HG02870 (cell line): ENCODE data around the gene GNPTAB.

Source experiments
- ATAC-seq: cut with Tn5 transposase; IDR thresholded peaks from one replicate; pipeline ENCODE4 v1.9.1; 2021; ENCODE audit warnings: mild to moderate bottlenecking, moderate library complexity; ENCODE audit not compliant: unreplicated experiment

The GNPTAB gene

GRCh38 chr12:101809208-101809607 is 21.6 kb downstream of the GNPTAB start:
- no peak for ATAC-seq

DNA sequence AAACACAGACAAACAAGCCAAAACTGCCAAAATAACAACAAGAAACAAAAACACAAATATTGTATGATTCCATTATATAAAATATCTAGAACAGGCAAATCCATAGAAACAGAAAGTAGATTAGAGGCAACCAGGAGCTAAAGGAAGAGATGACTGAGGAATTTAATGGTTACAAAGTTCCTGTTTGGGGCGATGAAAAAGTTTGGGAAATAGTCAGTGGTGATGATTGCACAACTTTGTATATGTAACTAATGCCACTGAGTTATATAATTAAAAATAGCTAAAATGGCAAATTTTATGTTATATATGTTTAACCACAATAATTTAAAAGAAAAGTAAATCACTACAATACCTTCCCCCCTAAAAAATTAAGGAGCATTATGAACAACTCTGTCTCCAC is 24.5 kb downstream of the GNPTAB start:
- ATAC-seq: no peak

DNA sequence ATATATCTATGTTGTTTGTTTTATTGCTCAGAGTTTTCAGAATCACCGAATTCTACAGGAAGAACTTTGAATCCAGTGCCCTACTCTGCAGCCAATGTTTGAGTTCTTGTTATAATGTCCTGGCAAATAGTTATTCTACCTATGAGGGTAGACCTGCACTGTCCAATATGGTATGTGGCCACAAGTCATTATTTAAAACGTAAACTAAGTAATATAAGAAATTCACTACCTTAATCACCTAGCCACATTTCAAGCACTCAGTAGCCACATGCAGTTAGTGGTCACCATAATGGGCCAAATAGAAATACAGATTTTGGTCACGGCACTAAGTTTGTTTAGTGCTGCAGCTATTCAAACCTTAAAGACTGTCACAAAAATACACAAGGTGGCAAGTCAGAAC is 26.4 kb downstream of the GNPTAB start:
- ATAC-seq: no peak

DNA sequence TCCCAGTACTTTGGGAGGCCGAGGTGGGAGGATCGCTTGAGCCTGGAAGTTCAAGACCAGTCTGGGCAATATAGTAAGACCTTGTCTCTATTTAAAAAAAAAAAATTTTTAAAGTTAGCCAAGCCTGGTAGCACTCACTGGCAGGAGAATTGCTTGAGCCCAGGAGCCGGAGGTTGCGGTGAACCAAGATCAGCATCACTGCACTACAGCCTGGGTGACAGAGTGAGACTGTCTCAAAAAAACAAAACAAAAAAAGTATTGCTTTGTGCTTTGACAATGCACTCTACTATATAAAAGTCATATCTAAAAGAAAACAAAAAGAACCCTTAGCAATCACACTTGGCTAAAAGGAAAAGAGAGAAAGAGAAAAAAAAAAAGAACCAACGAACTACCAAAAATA is 26.8 kb downstream of the GNPTAB start:
- ATAC-seq: no peak

DNA sequence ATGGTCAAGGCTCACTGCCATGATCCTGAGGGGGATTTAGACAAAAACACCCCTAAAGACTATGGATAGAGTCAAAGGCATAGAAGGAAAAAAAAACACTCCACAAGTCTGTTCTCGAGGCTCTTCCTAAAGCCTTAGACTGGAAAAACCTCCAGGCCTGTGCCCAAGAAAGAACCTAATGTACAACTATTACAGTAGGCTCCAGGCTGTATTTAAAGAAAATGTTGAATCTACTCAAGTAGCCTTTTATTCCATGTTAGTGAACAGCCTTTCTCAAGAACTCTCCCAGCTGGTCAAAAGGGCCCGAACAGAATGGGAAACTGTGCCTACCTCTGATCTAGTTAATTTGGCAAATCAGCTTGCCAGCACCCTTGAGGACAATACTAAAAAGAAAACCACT is 28.3 kb downstream of the GNPTAB start:
- ATAC-seq: no peak

GRCh38 chr12:101799774-101800173 is 31.0 kb downstream of the GNPTAB start:
- no peak for ATAC-seq

DNA sequence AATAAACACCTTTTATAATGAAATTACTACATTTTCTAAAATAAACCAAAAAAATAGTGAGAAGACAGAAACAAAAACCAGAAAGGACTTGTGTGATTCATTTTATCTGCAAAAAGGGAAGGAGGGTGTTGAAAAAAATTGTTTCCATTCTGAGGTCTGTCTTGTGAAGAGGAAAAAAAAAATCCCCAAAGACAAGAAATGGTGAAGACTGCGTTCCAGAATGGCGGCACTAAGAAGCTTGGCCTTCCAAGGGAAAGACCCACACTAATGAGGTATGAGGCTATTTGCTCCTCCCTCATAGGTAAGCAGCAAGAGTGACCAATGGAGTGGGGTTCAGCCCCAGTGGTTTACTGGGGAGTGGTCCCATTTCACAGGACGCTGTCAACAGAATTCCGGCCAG is 35.0 kb downstream of the GNPTAB start:
- no peak for ATAC-seq

DNA sequence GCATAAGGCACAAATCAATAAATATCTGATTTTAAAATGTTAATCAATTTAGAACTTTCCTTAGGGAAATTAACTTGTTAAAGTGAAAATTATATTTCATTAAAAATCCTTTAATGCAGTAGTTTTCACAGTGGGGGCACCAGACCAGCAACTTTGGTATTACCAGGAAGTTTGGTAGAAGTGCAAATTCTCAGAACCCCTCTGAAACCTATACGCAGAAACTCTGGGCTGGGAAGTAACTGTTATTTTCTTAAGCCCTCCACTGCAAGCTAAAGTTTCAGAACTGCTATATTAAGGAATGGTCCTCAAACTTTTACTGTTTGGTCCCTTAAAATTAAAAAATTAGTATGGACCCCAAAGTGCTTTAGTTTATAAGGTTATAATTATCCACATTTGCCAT is 35.7 kb downstream of the GNPTAB start:
- no peak for ATAC-seq

- no peak for ATAC-seq
Observed at GRCh38 chr12:101794574-101794973, 36.2 kb downstream of the GNPTAB start.

GRCh38 chr12:101793401-101793800 is 37.4 kb downstream of the GNPTAB start:
- peak; percentile 88 for ATAC-seq

GRCh38 chr12:101792046-101792931 is 38.5 kb downstream of the GNPTAB start:
- ATAC-seq: no peak

DNA sequence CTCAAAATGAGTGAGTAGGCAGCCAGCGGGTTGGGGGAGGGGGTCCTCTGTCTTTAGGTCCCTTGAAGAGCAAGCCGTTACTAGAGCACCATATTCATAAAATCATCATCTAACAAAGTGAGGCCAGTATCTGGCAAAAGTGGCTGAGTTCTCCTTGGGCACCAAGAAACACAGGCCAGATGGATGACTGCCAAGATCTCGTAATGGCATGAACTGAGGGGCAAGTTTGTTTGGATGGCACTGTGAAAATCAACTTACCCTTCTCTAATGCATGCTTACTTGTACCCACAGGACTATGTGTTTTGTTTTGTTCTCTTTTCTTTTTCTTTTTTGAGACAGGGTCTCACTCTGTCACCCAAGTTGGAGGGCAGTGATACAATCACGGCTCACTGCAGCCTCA is 41.6 kb downstream of the GNPTAB start:
- ATAC-seq: no peak

- ATAC-seq: no peak
Observed at GRCh38 chr12:101785671-101786070, 45.1 kb downstream of the GNPTAB start.

DNA sequence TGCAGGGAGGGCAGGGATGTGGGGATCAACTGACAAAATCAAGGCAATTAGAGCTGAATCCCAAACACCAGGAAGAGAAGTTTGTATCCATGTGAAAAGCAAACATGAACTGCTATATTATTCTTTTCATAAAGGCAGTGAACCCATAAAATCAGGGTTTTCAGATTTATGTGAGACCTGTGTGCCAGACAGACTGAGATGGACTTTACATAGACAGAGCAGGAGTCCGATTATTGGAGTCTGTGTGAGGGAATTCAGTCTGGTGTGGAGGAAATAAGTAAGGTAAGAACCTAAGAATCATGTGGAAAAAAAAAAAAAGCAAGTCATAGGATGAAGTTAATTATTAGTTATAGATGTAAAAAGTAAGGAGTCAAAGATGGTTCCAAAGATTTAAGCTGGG is 46.4 kb downstream of the GNPTAB start:
- ATAC-seq: no peak

DNA sequence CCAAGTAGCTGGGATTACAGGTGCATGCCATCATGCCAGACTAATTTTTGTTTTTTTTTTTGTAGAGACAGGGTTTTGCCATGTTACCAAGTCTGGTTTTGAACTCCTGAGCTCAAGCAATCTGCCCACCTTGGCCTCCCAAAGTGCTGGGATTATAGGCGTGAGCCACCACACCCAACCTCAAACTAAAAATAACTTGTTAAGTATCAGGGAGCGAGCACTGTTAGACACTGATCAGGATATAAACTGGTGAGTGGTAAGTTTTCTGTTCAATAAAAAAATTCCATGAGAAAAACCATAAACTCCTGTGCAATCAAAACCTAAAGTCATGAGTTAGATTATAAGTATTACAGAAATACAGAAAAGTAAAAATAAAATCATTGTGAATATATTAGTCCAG is 46.9 kb downstream of the GNPTAB start:
- no peak for ATAC-seq

GRCh38 chr12:101783150-101783549 is 47.6 kb downstream of the GNPTAB start:
- ATAC-seq: no peak

DNA sequence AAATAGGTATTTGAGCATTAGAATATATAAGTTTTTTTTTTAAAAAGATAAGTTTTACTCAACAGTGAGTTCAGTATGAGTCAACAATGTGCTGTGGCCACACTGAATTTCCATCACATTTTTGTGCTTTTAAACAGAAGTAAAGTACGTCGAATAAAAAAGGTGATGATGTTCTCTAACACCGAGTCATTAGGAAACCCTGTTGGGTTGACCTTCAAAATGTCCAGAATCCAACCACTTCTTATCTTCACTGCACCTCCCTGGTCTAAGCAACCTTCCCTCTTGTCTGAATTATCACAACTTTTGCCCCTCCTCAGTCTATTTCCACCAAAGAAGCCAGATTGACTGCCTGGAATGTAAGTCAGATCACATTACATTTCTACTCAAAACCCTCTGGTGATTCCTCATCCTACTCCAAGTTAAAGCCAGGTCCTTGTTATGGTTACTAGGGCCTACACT is 48.5 kb downstream of the GNPTAB start:
- ATAC-seq: peak; percentile 60

DNA sequence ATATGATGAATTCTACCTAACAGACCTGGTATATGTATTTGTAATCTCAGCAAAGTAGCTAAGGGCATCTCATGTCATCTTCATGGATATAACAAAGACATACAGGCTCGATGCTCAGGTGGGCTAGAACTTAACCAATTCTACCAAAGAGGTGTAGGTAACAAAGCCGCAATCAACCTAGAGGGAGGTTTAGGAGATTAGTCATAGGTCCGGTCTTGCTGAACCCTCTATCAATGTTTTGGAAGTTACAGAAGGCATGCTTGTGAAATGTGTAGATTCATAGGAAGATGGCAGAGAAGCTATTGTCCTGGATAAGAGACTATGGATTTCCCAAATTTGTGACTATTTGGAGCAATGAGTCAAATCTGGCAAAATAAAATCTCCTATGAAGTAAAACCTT is 48.9 kb downstream of the GNPTAB start:
- peak; percentile 21 for ATAC-seq

- ATAC-seq: no peak
Observed at GRCh38 chr12:101780599-101780998, 50.2 kb downstream of the GNPTAB start.

DNA sequence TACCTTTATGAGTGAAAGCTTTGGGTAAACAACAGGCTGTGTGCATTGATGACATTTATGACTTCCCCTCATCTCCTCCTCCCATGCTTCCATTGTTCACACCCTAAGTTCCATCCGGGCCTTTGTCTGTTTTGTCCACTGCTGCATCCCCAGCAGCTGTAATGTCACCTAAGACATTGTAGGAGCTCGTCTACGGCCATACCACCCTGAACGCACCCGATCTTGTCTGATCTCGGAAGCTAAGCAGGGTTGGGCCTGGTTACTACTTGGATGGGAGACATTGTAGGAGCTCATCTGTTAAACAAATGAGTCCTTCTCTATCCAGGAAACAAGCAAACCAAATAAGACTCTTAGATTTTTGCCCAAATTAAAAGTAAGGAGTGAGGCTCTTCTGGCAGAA is 51.1 kb downstream of the GNPTAB start:
- no peak for ATAC-seq

GRCh38 chr12:101779200-101779599 is 51.6 kb downstream of the GNPTAB start:
- ATAC-seq: no peak

- ATAC-seq: no peak
Observed at GRCh38 chr12:101777978-101778377, 52.8 kb downstream of the GNPTAB start.

DNA sequence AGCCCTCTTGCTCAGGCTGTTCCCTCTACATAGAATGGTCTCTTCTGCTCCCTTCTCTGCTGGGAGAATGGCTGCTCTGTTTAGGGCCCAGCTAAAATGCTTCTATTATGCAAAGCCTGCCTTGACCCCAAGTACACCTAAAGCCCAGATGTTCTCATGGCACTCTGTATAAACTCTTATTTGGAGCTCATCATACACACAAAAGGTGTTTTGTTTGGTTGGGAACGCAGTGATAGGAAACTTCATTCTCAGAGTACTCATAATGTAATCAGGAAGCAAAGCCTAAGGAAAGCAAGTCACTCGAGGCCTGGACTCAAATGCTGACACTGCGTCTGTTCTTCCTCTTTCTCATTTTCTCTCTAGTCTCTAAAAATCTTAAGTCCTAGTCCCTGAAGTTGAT is 53.3 kb downstream of the GNPTAB start:
- no peak for ATAC-seq
